ENCODE data around the gene NMNAT3.

The NMNAT3 gene

GRCh38 chr3:139574026-139574947, 103.5 kb downstream of the NMNAT3 start:
- DNase-seq: no peak

- DNase-seq: no peak
These were observed 104.7 kb downstream of the NMNAT3 start for GRCh38 chr3:139572847-139573672.

- no peak for DNase-seq
These were observed 106.1 kb downstream of the NMNAT3 start for GRCh38 chr3:139571711-139572110.

GRCh38 chr3:139564294-139564861, 113.4 kb downstream of the NMNAT3 start:
- DNase-seq: no peak

- no peak for DNase-seq
These were observed 115.7 kb downstream of the NMNAT3 start for GRCh38 chr3:139561959-139562676.

GRCh38 chr3:139561255-139561817, 116.4 kb downstream of the NMNAT3 start:
- no peak for DNase-seq

GRCh38 chr3:139560411-139560810, 117.4 kb downstream of the NMNAT3 start:
- DNase-seq: no peak

- DNase-seq: no peak
These were observed 118.2 kb downstream of the NMNAT3 start for GRCh38 chr3:139559541-139559940.

- no peak for DNase-seq
These were observed 119.2 kb downstream of the NMNAT3 start for GRCh38 chr3:139558351-139559266.

GRCh38 chr3:139557041-139557440, 120.7 kb downstream of the NMNAT3 start:
- no peak for DNase-seq

GRCh38 chr3:139555249-139555648, 122.5 kb downstream of the NMNAT3 start:
- no peak for DNase-seq

GRCh38 chr3:139554628-139555027, 123.1 kb downstream of the NMNAT3 start:
- no peak for DNase-seq

GRCh38 chr3:139552632-139553365, 125.0 kb downstream of the NMNAT3 start:
- DNase-seq: no peak

- DNase-seq: no peak
These were observed 129.0 kb downstream of the NMNAT3 start for GRCh38 chr3:139548801-139549200.

- DNase-seq: no peak
These were observed 130.1 kb downstream of the NMNAT3 start for GRCh38 chr3:139547666-139548065.

GRCh38 chr3:139546772-139547171, 131.0 kb downstream of the NMNAT3 start:
- DNase-seq: no peak

- DNase-seq: no peak
These were observed 136.1 kb downstream of the NMNAT3 start for GRCh38 chr3:139541532-139542288.

GRCh38 chr3:139540651-139541531, 136.9 kb downstream of the NMNAT3 start:
- no peak for DNase-seq

GRCh38 chr3:139538733-139539132, 139.0 kb downstream of the NMNAT3 start:
- DNase-seq: no peak

Measured in stimulated activated CD4-positive, alpha-beta T cell treated with anti-CD3 and anti-CD28 coated beads, Interleukin-1b, Interleukin-23, amount 100 ng/mL, for 48 hours (primary cell).